Activated T-helper 17 cell treated with anti-CD3 and anti-CD28 coated beads, Interleukin-2, amount 50 U/mL, for 72 hours (primary cell): Measurements from ENCODE around the gene HDAC9. TPM values are rescaled to one million over a fixed set of nuclear protein-coding genes. Genes with fewer than 3 reads are reported as not detected.

Source experiments
- ATAC-seq: fragments of 150-1000 bp; cut with Tn5 transposase; replicated peaks from 2 replicates; pipeline ENCODE4 v1.10.0; 2021; ENCODE audit warnings: mild to moderate bottlenecking, moderate library complexity
- H3K27ac Mint-ChIP-seq: one replicate; pipeline ENCODE4 v1.8.0; 2022; ENCODE audit warnings: mixed read lengths
- H3K27me3 Mint-ChIP-seq: one replicate; pipeline ENCODE4 v1.8.0; 2022; ENCODE audit warnings: mixed read lengths
- H3K36me3 Mint-ChIP-seq: one replicate; pipeline ENCODE4 v1.8.0; 2022; ENCODE audit warnings: low read depth, mild to moderate bottlenecking, mixed read lengths
- H3K4me1 Mint-ChIP-seq: one replicate; pipeline ENCODE4 v1.8.0; 2022; ENCODE audit warnings: mixed read lengths
- H3K4me3 Mint-ChIP-seq: one replicate; pipeline ENCODE4 v1.8.0; 2022; ENCODE audit warnings: mild to moderate bottlenecking, mixed read lengths
- H3K9me3 Mint-ChIP-seq: one replicate; pipeline ENCODE4 v1.8.0; 2022; ENCODE audit warnings: mixed read lengths
- total RNA-seq, 2 donors: library from RNA; stranded (reverse); gene quantifications; one replicate each; pipeline ENCODE4 v1.2.3, GENCODE V29; 2022

HDAC9 gene
- 1 to 10 TPM; 1.4 to 4.0 TPM for total RNA-seq

GRCh38 chr7:18495412-18496340 is at the start of gene HDAC9:
Gene HDAC9, plus strand, starts transcription at chr7:18495749. Its CDS starts 554 bp downstream, at chr7:18496303.
- H3K4me1 Mint-ChIP-seq: peaks cover 5% of the 10 kb centered on the region
- H3K27ac Mint-ChIP-seq: no peak within 1 kb of the TSS
- H3K4me3 Mint-ChIP-seq: peak within 1 kb of the TSS; percentile 51
- ATAC-seq: peak; percentile 59
- no peaks in the 10 kb centered on the region for H3K9me3 Mint-ChIP-seq
- H3K27me3 Mint-ChIP-seq: peaks cover 5% of the 10 kb centered on the region
- H3K36me3 Mint-ChIP-seq: no peaks in the 10 kb centered on the region

GRCh38 chr7:18445916-18446520 is 49.5 kb upstream of the HDAC9 start:
- Mint-ChIP-seq H3K27ac (no peak overlapping the region), H3K4me1 (no peaks in the 10 kb centered on the region), H3K9me3 (no peaks in the 10 kb centered on the region), H3K36me3 (no peaks in the 10 kb centered on the region), H3K27me3 (no peaks in the 10 kb centered on the region), H3K4me3 (no peak overlapping the region)
- ATAC-seq: no peak

GRCh38 chr7:18450019-18450418 is 45.5 kb upstream of the HDAC9 start:
- peaks cover 3% of the 10 kb centered on the region for H3K27me3 Mint-ChIP-seq
- no peaks in the 10 kb centered on the region for H3K4me1 Mint-ChIP-seq
- ATAC-seq: no peak
- no peak overlapping the region for H3K27ac Mint-ChIP-seq
- H3K9me3 Mint-ChIP-seq: no peaks in the 10 kb centered on the region
- no peaks in the 10 kb centered on the region for H3K36me3 Mint-ChIP-seq
- no peak overlapping the region for H3K4me3 Mint-ChIP-seq

- H3K4me1 Mint-ChIP-seq: no peaks in the 10 kb centered on the region
- no peaks in the 10 kb centered on the region for H3K36me3 Mint-ChIP-seq
- ATAC-seq: no peak
- no peak overlapping the region for H3K4me3 Mint-ChIP-seq
- peaks cover 3% of the 10 kb centered on the region for H3K27me3 Mint-ChIP-seq
- H3K9me3 Mint-ChIP-seq: no peaks in the 10 kb centered on the region
- H3K27ac Mint-ChIP-seq: no peak overlapping the region
Observed at GRCh38 chr7:18455606-18456005, 39.9 kb upstream of the HDAC9 start.

- no peaks in the 10 kb centered on the region for H3K9me3 Mint-ChIP-seq
- no peak overlapping the region for H3K4me3 Mint-ChIP-seq
- H3K4me1 Mint-ChIP-seq: no peaks in the 10 kb centered on the region
- no peaks in the 10 kb centered on the region for H3K36me3 Mint-ChIP-seq
- H3K27ac Mint-ChIP-seq: no peak overlapping the region
- no peak for ATAC-seq
- no peaks in the 10 kb centered on the region for H3K27me3 Mint-ChIP-seq
Observed at GRCh38 chr7:18457832-18458231, 37.7 kb upstream of the HDAC9 start.

GRCh38 chr7:18458830-18459229 is 36.7 kb upstream of the HDAC9 start:
- Mint-ChIP-seq H3K4me3 (no peak overlapping the region), H3K36me3 (no peaks in the 10 kb centered on the region), H3K27me3 (no peaks in the 10 kb centered on the region), H3K4me1 (no peaks in the 10 kb centered on the region), H3K9me3 (no peaks in the 10 kb centered on the region), H3K27ac (no peak overlapping the region)
- ATAC-seq: no peak

- no peaks in the 10 kb centered on the region for H3K9me3 Mint-ChIP-seq
- no peaks in the 10 kb centered on the region for H3K4me1 Mint-ChIP-seq
- H3K4me3 Mint-ChIP-seq: no peak overlapping the region
- no peaks in the 10 kb centered on the region for H3K36me3 Mint-ChIP-seq
- no peaks in the 10 kb centered on the region for H3K27me3 Mint-ChIP-seq
- no peak overlapping the region for H3K27ac Mint-ChIP-seq
- no peak for ATAC-seq
Observed at GRCh38 chr7:18459484-18460245, 35.9 kb upstream of the HDAC9 start.

GRCh38 chr7:18461785-18462467 is 33.6 kb upstream of the HDAC9 start:
- Mint-ChIP-seq H3K4me1 (no peaks in the 10 kb centered on the region), H3K27me3 (no peaks in the 10 kb centered on the region), H3K9me3 (no peaks in the 10 kb centered on the region), H3K27ac (no peak overlapping the region), H3K4me3 (no peak overlapping the region), H3K36me3 (no peaks in the 10 kb centered on the region)
- ATAC-seq: no peak

GRCh38 chr7:18464830-18465229 is 30.7 kb upstream of the HDAC9 start:
- H3K4me1 Mint-ChIP-seq: no peaks in the 10 kb centered on the region
- H3K4me3 Mint-ChIP-seq: no peak overlapping the region
- no peaks in the 10 kb centered on the region for H3K36me3 Mint-ChIP-seq
- H3K9me3 Mint-ChIP-seq: no peaks in the 10 kb centered on the region
- H3K27me3 Mint-ChIP-seq: no peaks in the 10 kb centered on the region
- H3K27ac Mint-ChIP-seq: no peak overlapping the region
- ATAC-seq: no peak

GRCh38 chr7:18467011-18467410 is 28.5 kb upstream of the HDAC9 start:
- Mint-ChIP-seq H3K36me3 (no peaks in the 10 kb centered on the region), H3K4me3 (no peak overlapping the region), H3K4me1 (no peaks in the 10 kb centered on the region), H3K9me3 (no peaks in the 10 kb centered on the region), H3K27me3 (no peaks in the 10 kb centered on the region), H3K27ac (no peak overlapping the region)
- no peak for ATAC-seq

GRCh38 chr7:18468795-18469194 is 26.8 kb upstream of the HDAC9 start:
- no peak overlapping the region for H3K27ac Mint-ChIP-seq
- peak; percentile 37 for ATAC-seq
- H3K36me3 Mint-ChIP-seq: no peaks in the 10 kb centered on the region
- H3K4me3 Mint-ChIP-seq: no peak overlapping the region
- H3K27me3 Mint-ChIP-seq: no peaks in the 10 kb centered on the region
- no peaks in the 10 kb centered on the region for H3K4me1 Mint-ChIP-seq
- no peaks in the 10 kb centered on the region for H3K9me3 Mint-ChIP-seq

- ATAC-seq: no peak
Observed at GRCh38 chr7:18469316-18469715, 26.2 kb upstream of the HDAC9 start.

GRCh38 chr7:18471476-18472160 is 23.9 kb upstream of the HDAC9 start:
- no peak overlapping the region for H3K4me3 Mint-ChIP-seq
- H3K9me3 Mint-ChIP-seq: no peaks in the 10 kb centered on the region
- H3K27ac Mint-ChIP-seq: no peak overlapping the region

More at GRCh38 chr7:18469316-18469715, 26.2 kb upstream of the HDAC9 start:
- no peak overlapping the region for H3K4me3 Mint-ChIP-seq
- no peaks in the 10 kb centered on the region for H3K27me3 Mint-ChIP-seq
- no peak overlapping the region for H3K27ac Mint-ChIP-seq
- H3K9me3 Mint-ChIP-seq: no peaks in the 10 kb centered on the region
- H3K36me3 Mint-ChIP-seq: no peaks in the 10 kb centered on the region
- no peaks in the 10 kb centered on the region for H3K4me1 Mint-ChIP-seq

GRCh38 chr7:18472161-18472483 is 23.4 kb upstream of the HDAC9 start:
- H3K27ac Mint-ChIP-seq: no peak overlapping the region
- no peak overlapping the region for H3K4me3 Mint-ChIP-seq
- H3K9me3 Mint-ChIP-seq: no peaks in the 10 kb centered on the region

More at GRCh38 chr7:18471476-18472160, 23.9 kb upstream of the HDAC9 start:
- no peak for ATAC-seq
- Mint-ChIP-seq H3K36me3 (no peaks in the 10 kb centered on the region), H3K27me3 (no peaks in the 10 kb centered on the region), H3K4me1 (no peaks in the 10 kb centered on the region)

More at GRCh38 chr7:18472161-18472483, 23.4 kb upstream of the HDAC9 start:
- Mint-ChIP-seq H3K4me1 (no peaks in the 10 kb centered on the region), H3K27me3 (no peaks in the 10 kb centered on the region), H3K36me3 (no peaks in the 10 kb centered on the region)
- no peak for ATAC-seq
